ENCODE data around the gene AGAP1. TPM values are rescaled to one million over a fixed set of nuclear protein-coding genes. Genes with fewer than 3 reads are reported as not detected.

Gene AGAP1
- total RNA-seq, 2 donors from 2014 or later, result 22.5 to 23.9 TPM

DNA sequence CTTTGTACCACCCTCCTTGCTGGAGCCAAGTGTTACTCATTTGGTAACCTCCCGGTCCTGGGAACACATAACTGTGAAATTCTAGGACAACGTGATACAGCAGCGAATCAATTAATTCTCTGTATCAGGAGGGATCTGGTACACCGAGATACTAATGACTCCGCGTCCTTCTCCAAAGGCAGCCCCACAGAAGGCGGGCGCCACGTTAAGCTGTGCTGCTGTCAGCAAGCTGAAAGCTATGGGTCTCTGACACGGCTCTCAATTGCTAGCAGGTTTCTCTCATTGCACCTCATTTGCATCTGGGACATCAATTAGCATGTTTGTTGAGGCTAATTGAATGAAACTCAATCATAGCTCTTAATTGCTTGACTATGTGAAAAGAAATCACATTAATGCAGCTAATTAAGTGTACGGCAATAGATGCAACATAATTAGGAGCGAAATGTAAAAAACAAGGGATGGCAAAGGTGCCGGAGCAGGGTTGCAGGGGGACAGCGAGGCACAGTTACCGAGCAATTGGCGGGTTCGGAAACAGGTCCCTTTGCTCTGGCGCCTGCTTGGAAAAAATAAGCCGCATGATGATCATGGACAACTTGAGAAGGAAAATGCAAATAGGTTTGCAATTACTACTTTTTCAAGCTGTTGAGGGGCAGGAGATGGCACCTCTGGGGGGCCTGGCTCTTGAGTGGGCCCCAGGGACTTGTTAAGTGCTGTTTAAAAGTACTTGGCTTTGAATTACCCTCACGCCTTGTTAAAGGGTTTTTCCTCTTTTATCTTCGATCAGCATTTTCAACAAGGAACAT, 410.1 kb downstream of the AGAP1 start:
- intact Hi-C loops (cut with DNase I), result no loop called here
- no peak for ATAC-seq

DNA sequence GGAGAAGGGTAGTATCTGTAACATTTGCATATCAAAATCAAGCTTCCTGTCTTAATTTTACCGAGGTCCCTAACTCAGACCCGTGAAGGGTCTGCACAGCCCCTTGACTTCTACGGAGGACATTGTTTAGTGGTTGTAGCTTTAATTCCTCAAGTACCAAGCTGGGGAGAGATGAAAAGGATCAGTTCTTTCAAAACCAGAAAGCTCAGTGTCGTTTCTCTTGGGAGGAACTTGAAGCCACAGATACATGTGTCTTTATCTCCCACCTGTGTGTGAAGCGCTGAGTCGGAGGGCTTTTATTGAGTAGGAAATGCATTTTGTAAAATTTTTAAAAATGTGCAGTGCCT, 410.7 kb downstream of the AGAP1 start:
- ATAC-seq, result no peak
- no peak for DNase-seq
- intact Hi-C loops (cut with DNase I), result no loop called here

More for the DNA sequence above, 410.1 kb downstream of the AGAP1 start:
- no peak for DNase-seq

DNA sequence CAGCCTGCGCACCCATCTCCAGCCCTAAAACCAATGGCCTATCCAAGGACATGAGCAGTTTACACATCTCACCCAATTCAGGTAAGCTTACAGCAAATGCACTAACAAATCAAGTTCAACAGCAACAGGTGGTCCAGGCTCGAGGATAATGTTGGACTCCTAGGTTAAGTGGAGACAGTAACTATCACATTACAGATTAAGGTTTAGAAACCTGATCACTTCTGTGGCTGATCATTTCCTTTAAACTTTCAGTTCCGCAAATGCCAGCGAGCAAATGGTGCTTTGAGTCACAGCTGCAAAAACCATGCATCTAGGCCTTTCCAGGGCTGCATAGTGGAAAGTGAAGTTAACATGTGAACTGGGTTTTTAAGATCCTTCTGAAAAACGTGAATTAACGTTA, 415.0 kb downstream of the AGAP1 start:
- no peak for ATAC-seq
- intact Hi-C loops (cut with DNase I), result no loop called here
- DNase-seq, result no peak

DNA sequence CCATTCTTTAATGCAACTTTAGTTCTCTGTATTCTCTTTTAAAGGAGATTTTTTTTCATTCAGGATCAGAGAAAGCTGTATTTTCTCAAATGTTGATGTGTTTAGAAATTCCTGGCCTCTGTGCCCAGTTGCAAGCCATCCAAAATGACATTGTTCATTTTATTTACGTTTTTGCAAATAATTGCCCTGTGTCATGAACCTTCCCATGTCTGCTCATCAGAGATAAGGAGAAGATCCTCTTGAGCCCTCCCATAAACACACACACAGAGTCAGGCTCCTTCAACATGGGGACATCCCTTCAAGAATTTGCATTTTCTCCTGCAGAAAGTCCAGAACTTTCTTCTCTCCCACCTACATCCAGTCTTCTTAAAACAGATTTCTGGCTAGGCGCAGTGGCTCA, 415.5 kb downstream of the AGAP1 start:
- intact Hi-C loops (cut with DNase I), result no loop called here
- no peak for ATAC-seq
- no peak for DNase-seq

DNA sequence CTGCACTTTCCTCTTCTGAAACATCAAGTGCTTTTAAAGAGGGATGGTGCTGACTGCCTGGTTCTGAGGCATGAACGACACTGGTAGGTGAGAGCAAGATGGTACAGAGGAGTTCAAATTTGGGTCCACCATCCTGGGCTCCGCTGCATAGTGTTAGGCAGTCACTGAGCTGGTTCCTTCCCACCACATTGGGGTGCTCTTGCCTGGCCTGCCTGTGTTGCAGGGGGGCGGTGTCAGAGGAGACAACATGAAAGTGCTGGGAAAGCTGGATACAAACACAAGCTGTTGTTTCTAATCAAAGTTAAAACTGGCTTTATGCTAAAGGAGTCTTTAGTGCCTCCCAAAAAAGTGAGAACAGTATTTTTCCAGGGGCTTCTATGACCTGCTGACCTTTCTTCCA, 416.2 kb downstream of the AGAP1 start:
- DNase-seq (no peak), ATAC-seq (no peak)
- intact Hi-C loops (cut with DNase I), result no loop called here

DNA sequence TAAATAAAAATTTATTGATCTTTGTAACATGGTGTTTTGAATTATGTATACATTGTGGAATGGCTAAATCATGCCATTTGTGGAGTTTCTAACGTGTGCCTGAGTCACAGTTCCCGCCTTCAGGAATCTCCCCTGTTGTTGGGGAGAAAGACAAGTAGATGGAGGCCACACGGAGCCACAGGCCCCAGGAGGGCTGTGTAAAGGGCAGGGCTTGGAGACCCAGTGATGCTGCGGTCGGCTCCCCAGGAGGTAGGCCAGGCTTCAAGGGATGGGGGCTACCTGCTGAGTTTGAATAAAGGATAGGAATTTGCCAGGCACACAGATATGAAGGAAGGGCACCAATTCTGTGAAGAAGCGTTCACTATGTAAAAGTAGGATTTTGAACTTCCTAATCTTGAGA, 417.3 kb downstream of the AGAP1 start:
- DNase-seq (no peak), ATAC-seq (no peak)
- intact Hi-C loops (cut with DNase I), result no loop called here

DNA sequence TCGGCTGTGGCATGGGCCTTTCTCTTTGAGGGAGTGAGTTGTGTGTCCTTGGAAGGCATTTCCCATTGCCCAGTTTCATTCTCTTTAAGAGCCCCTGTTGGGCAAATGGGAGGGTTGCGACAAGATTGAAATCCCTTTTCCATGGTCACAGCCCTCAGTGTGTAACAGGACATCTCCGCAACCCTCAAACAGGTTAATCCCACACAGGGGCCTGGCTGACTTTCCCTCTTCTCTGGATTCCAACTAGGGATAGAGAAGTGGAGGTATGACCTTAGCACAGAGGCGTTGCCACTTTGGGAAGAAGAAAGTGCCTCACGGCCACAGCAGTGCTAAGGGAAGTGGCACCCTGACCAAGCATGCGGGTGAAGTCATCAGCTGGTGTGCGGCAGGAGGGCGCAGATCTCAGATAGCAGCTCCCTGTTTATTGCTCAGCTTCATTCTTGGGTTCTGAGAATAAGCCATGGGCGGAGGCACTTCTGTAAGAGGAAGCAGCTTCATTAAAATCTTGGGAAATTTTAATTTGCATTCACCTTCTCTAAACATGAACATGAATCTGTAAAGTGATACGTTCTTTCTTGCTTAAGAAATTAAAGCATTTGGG, 417.9 kb downstream of the AGAP1 start:
- intact Hi-C loops (cut with DNase I), result no loop called here
- ATAC-seq, result no peak
- no peak for DNase-seq

DNA sequence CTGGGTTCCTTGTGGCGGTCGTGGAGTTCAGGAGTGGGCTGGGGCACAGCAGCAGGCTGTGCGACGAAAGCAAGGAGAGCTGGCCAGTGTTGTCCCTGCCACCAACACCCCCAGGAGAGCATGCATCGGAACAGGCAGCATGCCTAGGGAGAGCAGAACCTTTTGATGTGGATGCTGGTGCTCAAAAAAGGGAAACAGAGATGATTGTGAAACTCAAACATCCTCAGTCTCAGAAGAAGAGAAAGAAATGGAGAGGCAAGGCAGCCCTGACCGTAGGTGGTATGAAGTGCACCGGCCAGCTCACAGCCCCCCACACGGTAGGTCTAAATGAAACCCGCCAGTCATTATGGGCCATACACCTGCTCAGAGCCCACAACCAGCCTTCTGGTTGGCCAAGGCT, 420.9 kb downstream of the AGAP1 start:
- DNase-seq (no peak), ATAC-seq (no peak)
- intact Hi-C loops (cut with DNase I), result no loop called here

DNA sequence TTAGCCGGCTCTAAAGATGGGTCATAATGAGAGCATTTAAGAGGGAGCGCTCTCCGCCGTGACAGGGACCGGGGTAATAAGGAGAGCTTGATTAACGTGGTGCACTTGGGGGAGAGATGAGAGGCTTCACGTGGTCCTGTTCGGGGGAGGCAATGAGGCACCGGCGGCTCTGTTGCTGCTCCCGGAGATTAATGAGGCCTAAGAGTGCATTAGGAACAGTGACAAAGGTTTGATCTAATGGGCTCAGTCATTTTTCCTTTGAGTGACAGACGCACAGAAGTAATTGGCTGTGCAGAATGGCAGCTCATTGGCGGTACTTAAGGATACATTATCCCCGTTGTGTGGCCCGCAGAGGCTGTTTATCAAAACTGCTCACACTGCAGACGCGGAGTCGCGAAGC, 423.7 kb downstream of the AGAP1 start:
- no peak for DNase-seq
- intact Hi-C loops (cut with DNase I), result no loop called here
- ATAC-seq, result no peak

DNA sequence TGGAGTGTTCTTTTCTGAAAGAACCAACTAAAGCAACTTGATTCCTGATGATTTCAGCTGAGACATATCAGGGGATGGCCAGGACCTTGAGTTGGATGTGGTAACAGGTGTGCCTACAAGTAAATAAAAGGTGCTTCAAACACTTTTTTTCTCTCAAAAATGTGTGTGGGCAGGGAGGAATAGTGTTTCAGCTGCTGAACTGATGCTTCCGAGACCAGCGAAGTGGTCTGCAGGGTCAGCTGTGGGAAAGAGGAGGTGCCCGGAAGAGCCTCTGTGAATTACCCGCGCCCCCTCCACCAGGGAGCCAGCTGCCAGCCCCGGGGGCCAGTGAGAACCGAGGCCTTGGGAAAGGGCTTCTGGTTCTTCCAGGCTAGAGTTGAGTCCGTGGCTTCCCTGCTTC, 425.0 kb downstream of the AGAP1 start:
- intact Hi-C loops (cut with DNase I), result no loop called here
- DNase-seq, result no peak

DNA sequence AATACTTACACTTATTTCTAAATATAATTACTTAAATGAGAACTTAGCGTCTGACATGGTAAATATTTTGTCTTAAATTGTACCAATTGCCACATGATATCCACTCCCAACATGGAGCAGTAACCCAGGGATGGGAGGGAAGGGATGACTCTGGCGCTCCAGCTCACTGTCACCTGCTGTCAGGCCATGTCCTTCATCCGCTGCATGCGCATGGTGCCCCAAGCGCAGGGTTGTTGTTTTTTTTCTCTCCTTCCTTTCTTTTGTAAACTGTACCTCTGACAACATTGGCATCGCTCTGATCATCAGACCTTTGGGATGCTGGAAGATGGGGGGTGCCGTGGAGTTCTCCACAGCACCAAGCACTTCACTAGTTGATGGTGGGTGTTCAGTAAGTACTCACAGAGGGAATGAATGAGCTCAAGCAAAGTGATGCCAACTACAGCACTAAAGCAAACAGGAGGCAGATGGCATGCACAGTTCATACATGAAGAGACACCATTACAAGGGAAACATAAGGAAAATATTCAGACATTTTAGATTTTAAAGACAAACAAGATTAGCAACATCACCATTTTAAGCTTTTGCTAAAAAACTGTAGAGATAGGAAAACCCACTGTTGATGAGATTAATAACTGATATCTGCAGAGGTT, 426.5 kb downstream of the AGAP1 start:
- no peak for DNase-seq
- no peak for ATAC-seq
- intact Hi-C loops (cut with DNase I), result no loop called here

More for the DNA sequence above, 425.0 kb downstream of the AGAP1 start:
- ATAC-seq, result no peak

DNA sequence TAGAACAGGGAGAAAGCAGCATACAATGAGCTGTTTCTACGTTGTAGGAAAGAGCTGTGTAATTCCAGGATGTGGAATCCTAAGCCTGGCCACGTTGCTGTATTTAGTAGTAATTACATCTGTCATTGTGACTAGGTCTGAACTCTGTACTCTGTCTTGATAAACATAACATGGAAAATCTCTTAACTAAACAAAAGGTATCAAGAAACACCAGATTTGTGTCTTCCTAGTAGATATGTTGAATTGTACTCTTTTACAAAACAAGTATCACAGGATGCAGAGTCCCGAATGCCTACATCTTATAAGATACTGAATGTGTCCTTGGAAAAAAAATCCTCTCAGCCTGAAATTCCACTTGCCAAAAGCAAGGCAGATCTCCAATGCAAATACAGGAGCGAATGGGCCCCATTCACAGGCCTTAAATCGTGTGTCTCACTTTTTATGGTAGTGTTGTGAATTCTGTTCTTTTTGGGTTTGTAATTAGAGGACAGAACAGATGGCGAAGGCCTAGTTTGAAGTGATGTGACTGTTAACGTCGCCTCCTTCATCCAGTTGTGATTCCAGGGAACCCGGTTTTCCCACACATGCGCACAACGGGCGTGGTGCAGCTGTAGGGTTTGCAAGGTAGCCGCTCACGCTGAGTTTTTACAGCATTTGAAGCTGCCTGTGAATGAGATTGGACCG, 427.8 kb downstream of the AGAP1 start:
- no peak for DNase-seq
- no peak for ATAC-seq
- intact Hi-C loops (cut with DNase I), result no loop called here

DNA sequence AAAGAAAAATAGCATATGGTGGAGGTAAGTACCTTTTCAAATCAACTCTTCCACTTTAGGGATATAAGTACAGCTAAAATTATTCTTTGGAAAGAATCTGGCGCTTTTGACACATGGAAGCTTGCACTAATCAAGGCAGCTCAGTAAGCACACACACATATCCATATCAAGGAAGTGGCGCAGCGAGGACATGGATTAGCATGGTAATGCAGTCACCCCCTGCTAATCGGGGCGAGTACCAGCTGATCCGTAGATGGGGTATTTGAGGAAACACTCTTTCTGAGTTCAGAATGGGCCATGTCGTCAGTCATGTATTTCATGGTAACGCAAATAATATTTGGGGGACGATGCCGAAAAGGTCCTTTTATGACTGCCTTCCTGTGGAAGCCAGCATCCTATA, 429.0 kb downstream of the AGAP1 start:
- no peak for DNase-seq

DNA sequence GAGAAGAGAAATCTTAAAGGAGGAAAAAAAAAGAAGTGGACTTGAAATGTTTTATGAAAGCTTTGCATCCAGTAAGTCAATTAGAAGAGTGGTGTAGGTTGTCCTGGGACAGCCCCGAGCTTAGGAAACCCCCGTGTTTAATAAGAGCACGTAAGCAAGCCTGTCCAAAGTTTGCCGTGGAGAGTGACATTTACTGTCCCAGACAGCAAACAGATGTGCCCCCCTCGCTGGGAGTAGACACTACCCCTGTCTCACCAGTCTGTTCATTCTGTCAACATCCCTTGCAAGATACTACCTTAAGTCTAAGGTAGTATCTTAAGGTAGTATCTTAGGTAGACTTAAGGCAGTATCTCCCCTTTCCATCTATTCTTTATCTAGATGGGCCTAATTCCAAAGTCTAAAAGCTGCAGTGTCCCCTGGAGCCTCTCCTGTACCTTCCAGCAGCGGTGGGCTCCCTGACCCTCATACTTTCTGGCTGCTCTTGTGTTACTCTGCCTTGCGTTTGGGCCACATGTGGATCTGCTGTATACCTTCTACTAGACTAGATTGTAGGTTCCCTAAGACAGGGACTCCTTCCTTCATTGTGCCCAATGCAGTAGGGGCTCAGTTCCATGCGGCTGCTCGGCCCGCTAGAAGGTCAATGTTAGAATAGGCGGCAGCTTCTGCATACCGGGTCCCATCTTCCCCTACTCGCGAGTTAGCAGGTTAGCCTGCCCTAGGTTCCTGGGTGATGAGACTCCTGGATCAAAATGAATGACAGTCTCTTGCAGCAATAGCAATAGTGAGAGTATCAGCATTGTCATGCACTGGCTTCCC, 430.2 kb downstream of the AGAP1 start:
- intact Hi-C loops (cut with DNase I), result no loop called here
- DNase-seq, result no peak
- no peak for ATAC-seq

More for the DNA sequence above, 429.0 kb downstream of the AGAP1 start:
- no peak for ATAC-seq
- intact Hi-C loops (cut with DNase I), result no loop called here

DNA sequence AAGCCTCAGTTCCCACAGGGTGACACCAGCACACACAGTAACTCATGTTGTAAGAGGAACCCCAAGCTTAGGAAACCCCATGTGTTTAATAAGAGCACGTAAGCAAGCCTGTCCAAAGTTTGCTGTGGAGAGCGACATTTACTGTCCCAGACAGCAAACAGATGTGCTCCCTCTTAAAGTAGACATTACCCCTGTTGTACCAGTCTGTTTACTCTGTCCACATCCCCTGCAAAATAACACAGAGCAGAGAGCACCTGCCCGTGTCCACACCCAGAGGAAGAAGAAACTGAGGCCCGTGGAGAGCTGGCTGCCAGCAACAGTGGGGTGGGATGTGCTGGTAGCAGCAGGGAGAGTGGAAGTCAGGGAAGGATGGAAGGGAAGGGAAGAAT, 430.8 kb downstream of the AGAP1 start:
- intact Hi-C loops (cut with DNase I), result no loop called here
- no peak for DNase-seq
- ATAC-seq, result no peak

DNA sequence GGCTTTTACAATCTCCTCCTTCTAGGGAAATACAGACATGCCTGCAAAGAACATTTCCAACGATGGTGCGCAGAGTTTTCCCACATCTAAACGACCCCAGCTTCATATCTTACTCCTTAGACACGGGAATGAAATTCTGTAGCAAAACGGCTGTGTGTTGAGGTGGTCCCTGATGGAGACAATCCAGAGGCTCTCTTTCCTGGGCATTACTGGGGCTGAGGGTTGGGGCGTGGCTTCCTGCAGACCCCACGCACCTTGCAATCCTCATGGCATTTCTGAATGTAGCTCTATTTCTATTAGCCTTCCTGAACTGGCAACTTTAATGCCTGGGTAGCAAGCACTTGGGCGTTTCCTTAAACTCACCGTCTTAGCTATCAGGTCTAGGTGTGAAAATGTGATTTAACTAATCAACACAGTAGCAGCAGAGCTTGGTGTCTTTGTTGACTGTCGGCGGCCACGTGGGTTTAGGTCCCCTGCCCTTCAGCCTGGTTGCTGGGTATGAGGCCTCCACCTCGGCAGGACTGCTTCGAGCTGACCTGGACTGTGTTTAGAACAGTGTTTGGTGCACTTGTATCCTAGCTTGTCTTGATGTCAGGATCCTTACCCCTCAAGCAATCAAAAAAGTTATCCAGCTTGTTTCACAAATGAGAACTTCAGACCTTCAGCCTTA, 431.5 kb downstream of the AGAP1 start:
- ATAC-seq, result no peak
- DNase-seq, result no peak
- intact Hi-C loops (cut with DNase I), result no loop called here

DNA sequence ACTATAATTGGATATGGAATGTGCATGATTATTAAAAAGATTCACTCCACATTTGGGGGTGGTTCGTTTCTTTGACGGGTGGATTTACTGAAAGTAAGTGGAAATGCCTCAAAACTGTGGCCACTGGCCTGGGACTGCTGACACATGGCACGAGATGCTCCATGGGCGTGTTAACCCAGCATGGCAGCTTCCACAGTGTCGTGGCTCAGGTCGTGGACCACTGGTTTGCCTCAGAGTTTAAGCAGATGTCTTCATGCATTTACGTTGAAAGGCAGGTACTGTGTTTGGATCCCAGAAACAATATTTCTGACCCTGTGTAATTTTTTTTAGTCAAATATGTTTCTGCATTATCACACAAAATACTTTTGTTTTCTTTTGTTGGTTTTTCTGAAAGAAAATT, 432.4 kb downstream of the AGAP1 start:
- DNase-seq (no peak), ATAC-seq (no peak)
- intact Hi-C loops (cut with DNase I), result no loop called here

DNA sequence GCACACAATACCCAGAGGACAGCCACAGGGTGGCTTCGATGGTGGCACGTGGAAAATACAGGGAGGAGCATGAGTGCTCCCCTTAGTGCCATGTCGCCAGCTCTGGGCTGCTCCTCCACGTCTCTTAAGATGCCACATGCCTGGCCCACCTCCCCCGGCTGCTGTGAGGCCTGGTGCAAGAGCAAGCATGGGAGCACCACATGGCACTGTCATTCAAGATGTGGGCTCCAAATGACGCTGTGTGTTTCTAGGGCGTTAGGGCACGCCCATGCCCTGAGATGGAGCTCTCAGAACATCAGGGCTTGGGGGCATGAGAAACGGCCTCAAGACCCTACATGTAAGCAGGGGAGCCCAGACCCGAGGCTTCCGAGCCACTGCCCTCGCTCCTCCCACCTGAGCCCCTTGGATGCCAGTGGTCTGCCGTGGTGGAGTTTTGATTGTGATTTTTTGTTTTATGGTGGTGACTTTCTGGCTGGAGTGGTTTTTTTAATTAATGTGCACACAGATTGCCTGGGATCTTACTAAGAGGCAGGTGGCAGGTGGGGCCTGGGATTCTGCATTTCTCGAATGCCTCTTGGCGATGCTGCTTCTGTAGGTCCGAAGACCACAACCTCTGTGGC, 435.0 kb downstream of the AGAP1 start:
- intact Hi-C loops (cut with DNase I), result no loop called here
- DNase-seq, result no peak
- ATAC-seq, result no peak
